Measurements from ENCODE around the gene C2orf68. TPM values are rescaled to one million over a fixed set of nuclear protein-coding genes. Genes with fewer than 3 reads are reported as not detected.
"Not testable (repeated sequence)": the region's sequence is repeated elsewhere in the genome, so short reads cannot be mapped to it uniquely, and the experiment has no call there.

The C2orf68 gene
- total RNA-seq, 2 donors from 2014 or later = 38.9 to 48.9 TPM

DNA sequence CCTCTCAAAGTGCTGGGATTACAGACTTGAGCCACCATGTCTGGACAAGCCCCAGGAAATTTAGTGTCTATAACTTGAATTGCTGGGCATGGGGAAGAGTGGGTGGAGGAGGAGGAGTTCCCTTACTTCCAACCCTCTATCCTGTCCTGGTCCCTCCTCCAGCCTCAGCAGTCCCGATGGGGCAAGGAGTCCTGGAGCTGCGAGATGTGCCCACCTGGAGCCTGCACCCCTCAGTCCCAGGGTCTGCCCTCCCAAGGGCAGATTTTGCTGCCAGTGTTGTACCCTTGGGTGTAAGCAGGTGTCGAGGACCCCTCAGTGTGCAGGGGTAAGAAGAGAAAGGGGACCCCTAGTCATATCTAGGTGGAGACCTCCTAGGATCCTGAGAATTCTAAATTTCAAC is 31.7 kb downstream of the C2orf68 start:
- ATAC-seq (replicated peaks in 1 of 2) = no peak
- DNase-seq = no peak
- peak overlapping the region; percentile 95 to 97 for H3K4me3 Mint-ChIP-seq
- H3K36me3 Mint-ChIP-seq (ENCODE audit: insufficient read depth in 2 of 2) = peaks cover 8 to 12% of the 10 kb centered on the region in 2 donors
- H3K27me3 Mint-ChIP-seq (ENCODE audit: low read depth) = no peaks in the 10 kb centered on the region
- peaks cover 54% of the 10 kb centered on the region for H3K4me1 Mint-ChIP-seq (ENCODE audit: low read depth)
- H3K9me3 Mint-ChIP-seq = no peaks in the 10 kb centered on the region
- H3K27ac Mint-ChIP-seq = peak overlapping the region; percentile 76

DNA sequence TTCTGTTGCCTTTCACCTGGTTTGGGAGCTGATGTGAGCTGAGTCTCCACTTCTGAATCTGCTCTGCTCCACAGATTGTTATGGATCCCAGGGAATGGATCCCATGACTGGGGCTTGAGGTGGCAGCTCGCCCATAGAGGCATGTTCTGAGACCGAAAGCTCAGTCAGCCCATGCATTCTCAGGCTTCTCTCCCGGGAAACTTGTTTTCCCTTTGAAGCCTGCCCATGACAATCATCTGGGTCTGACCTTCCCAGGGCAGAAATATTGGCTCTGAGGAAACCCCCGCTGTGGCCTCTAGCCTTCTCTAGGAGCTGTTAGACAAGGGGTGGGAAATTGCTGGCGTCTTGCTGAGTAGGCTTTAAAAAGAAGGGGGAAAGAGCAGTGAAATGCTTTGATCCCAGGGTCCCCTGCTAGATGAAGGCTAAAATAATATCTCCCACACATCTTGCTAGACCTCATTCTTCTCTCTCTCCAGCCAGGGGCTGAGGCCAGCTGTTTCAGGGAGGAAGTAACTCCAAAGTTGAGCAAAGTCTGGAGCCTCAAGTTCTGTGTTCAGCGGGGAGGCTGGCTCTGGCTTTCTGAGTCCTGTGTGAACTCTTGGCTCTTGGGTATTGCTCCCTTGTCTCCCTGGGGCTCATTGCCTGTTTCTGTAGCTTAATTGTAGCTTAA is 32.5 kb downstream of the C2orf68 start:
- Mint-ChIP-seq H3K27ac (peak overlapping the region; percentile 51), H3K4me1 (ENCODE audit: low read depth) (peaks cover 48% of the 10 kb centered on the region), H3K9me3 (no peaks in the 10 kb centered on the region), H3K4me3 (peak overlapping the region; percentile 95 to 97), H3K36me3 (ENCODE audit: insufficient read depth in 2 of 2) (peaks cover 8 to 12% of the 10 kb centered on the region in 2 donors), H3K27me3 (ENCODE audit: low read depth) (no peaks in the 10 kb centered on the region)
- no peak for DNase-seq
- ATAC-seq (replicated peaks in 1 of 2) = no peak

DNA sequence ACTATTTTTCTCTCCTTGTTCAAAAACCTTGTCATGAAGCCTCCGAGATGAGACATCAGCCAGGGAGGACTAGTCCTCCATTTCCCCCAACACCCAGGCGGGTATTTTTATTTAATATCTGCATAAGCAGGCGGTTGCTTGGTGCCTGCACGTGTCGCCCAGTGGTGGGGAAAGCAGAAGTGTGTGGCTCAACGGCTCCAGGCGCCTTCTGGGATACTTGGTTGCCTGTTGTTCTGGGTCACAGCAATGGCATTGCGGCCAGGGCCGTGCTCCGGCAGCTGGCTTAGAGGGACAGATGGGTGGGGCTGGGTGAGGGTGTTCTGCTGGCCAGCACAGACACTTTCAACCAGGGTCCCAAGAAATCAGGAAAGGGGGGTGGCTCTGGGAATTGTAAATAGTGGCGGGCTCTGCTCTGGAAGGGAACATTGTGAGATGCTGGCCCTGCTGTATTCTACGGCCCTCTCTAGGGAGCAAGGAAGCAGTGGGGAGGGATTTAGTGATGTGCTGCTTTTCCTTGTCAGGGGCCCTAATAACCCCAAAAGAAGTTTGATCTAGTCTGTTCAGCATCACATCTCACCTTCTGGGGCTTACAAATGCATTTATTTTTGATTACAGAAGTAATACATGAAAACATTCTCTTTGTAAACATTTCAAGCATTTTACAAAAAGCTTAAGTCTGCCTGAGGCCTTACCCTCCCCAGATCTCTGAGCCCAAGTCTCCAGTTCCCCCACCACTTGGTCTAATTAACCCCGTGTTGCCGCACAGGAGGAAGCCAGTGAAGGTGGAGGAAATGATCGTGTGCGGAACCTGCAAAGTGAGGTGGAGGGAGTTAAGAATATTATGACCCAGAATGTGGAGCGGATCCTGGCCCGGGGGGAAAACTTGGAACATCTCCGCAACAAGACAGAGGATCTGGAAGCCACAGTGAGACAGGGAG is 33.4 kb downstream of the C2orf68 start:
- peak overlapping the region; percentile 88 for H3K27ac Mint-ChIP-seq
- no peaks in the 10 kb centered on the region for H3K27me3 Mint-ChIP-seq (ENCODE audit: low read depth)
- H3K36me3 Mint-ChIP-seq (ENCODE audit: insufficient read depth in 2 of 2) = peaks cover 8 to 12% of the 10 kb centered on the region in 2 donors
- H3K9me3 Mint-ChIP-seq = no peaks in the 10 kb centered on the region
- ATAC-seq (replicated peaks in 1 of 2) (peak; percentile 27 to 38), DNase-seq (no peak)
- peak overlapping the region; percentile 95 to 97 for H3K4me3 Mint-ChIP-seq
- peaks cover 42% of the 10 kb centered on the region for H3K4me1 Mint-ChIP-seq (ENCODE audit: low read depth)

DNA sequence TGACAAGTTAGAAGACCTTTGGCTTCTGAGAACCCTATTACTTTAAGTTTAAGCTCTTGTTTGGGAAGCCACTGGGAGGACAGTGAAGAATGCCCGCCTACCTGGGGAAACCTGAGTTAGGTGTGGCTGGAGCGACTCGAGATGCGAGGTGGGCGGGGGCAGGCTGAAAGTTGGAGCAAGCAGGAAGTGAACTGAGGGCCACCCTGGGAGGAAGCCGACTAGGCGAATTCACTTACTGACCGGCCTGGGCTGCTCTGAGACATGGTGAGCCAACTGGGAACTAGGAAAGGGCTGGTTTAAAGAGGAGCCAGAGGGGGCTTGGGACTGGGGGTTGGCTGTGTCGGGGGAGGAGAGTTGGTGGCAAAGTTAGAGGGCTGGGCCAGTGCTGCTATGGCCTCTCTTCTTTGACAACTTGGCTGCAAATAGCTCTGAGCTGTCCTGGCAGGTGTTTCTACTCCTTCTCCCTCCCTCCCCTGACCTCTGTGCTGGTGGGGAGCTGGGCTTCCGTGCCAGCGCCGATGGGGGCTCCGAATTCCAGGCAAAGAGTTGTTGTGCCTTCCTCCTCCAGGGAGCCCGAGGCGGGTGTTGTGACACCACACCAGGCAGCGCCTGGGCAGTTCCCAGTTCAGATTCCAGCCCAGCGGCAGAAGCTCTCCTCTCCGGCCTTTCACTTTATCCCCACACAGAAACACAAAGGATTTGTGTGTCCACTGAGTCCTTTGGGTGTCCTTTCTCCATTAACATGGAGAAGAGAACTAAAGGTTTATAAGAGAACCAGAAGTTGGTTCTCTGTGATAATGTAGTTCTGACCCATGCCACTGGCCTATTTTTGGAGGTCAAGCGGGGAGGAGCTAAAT is 34.3 kb downstream of the C2orf68 start, which contains the start of gene VAMP8:
Gene VAMP8 (plus strand): TSS at position 201 of the 857 bp plus-strand sequence. CDS start 61 bp downstream, at position 262.
- H3K36me3 Mint-ChIP-seq (ENCODE audit: insufficient read depth in 2 of 2) = peaks cover 8 to 12% of the 10 kb centered on the region in 2 donors
- peak; percentile 76 to 78 for DNase-seq
- no peaks in the 10 kb centered on the region for H3K9me3 Mint-ChIP-seq
- peaks cover 33% of the 10 kb centered on the region for H3K4me1 Mint-ChIP-seq (ENCODE audit: low read depth)
- ATAC-seq (replicated peaks in 1 of 2) = peak; percentile 90 to 94
- H3K4me3 Mint-ChIP-seq = peak within 1 kb of the TSS; percentile 95 to 97
- H3K27ac Mint-ChIP-seq = peak within 1 kb of the TSS; percentile 88
- no peaks in the 10 kb centered on the region for H3K27me3 Mint-ChIP-seq (ENCODE audit: low read depth)

DNA sequence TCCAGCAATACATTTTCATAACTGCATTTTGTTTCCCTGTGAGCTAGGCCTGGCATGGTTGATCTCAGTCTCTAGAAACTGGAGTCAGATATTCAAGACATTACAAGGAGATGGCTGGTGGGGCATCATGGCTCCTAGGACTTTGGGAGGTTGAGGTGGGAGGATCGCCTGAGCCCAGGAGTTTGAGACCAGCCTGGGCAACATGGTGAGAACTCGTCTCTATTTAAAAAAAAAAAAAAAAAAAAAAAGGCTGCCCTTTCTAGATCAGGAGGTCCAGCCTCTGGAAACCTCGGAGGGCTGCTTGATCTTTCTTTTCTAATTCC is 34.8 kb downstream of the C2orf68 start:
- H3K36me3 Mint-ChIP-seq (ENCODE audit: insufficient read depth in 2 of 2) = peaks cover 8 to 11% of the 10 kb centered on the region in 2 donors
- ATAC-seq (replicated peaks in 1 of 2) (no peak), DNase-seq (no peak)
- peak overlapping the region; percentile 88 for H3K27ac Mint-ChIP-seq
- peak overlapping the region; percentile 95 to 97 for H3K4me3 Mint-ChIP-seq
- H3K4me1 Mint-ChIP-seq (ENCODE audit: low read depth) = peaks cover 30% of the 10 kb centered on the region
- no peaks in the 10 kb centered on the region for H3K9me3 Mint-ChIP-seq
- no peaks in the 10 kb centered on the region for H3K27me3 Mint-ChIP-seq (ENCODE audit: low read depth)

DNA sequence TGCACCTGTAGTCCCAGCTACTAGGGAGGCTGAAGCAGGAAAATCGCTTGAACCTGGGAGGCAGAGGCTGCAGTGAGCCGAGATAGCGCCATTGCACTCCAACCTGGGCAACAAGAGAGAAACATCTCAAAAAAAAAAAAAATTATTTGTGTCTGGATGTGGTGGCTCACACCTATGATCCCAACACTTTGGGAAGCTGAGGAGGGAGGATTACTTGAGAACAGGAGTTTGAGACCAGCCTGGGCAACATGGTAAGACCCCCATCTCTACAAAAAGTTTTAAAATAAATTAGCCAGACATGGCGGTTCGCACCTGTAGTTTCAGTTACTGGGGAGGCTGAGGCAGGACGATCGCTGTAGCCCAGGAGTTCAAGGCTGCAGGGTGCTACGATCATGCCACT is 36.1 kb downstream of the C2orf68 start:
- Mint-ChIP-seq H3K4me3 (no peak overlapping the region), H3K27me3 (ENCODE audit: low read depth) (no peaks in the 10 kb centered on the region), H3K9me3 (no peaks in the 10 kb centered on the region), H3K36me3 (ENCODE audit: insufficient read depth in 2 of 2) (peaks cover 5% of the 10 kb centered on the region in 2 donors), H3K4me1 (ENCODE audit: low read depth) (peaks cover 30% of the 10 kb centered on the region), H3K27ac (no peak overlapping the region)
- no peak for ATAC-seq (replicated peaks in 1 of 2)
- DNase-seq = no peak

DNA sequence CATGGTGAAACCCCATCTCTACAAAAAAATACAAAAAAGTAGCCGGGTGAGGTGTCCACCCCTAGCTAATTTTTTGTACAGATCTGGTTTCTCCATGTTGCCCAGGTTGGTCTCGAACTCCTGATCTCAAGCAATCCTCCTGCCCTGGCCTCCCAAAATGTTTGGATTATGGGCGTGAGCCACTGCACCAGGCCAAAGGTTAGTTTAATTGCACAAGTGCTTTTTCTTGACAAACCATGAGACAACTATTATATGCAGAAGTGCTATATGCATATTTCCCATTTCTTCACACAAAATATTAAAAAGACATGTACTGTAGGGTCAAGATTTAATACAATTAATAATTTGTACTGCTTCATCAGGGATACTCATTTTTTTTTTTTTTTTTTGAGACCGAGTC is 45.6 kb downstream of the C2orf68 start:
- H3K27ac Mint-ChIP-seq = no peak overlapping the region
- no peak for ATAC-seq (replicated peaks in 1 of 2)

DNA sequence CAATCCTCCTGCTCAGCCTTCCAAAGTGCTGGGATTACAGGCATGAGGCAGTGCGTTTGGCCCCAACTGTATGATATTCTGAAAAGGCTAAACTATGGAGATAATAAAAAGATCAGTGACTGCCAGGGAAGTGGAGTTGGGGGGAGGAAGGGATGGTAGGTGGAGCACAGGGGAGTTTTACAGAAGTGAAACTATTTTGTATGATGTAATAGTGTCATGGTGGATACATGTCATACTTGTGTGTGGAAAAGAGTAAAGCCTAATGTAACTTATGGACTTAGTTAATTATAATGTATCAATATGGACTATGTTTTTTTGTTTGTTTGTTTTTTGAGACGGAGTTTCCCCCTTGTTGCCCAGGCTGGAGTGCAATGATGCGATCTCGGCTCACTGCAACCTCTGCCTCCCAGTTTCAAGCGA is 47.7 kb downstream of the C2orf68 start:
- H3K9me3 Mint-ChIP-seq = no peaks in the 10 kb centered on the region
- H3K27ac Mint-ChIP-seq = no peak overlapping the region
- H3K36me3 Mint-ChIP-seq (ENCODE audit: insufficient read depth in 2 of 2) = no peaks in the 10 kb centered on the region
- peaks cover 39% of the 10 kb centered on the region for H3K4me1 Mint-ChIP-seq (ENCODE audit: low read depth)
- H3K27me3 Mint-ChIP-seq (ENCODE audit: low read depth) = no peaks in the 10 kb centered on the region
- ATAC-seq (replicated peaks in 1 of 2) = no peak
- DNase-seq = no peak
- H3K4me3 Mint-ChIP-seq = peak overlapping the region in 1 of 2 donors; percentile 26

More for the DNA sequence above, 45.6 kb downstream of the C2orf68 start:
- H3K27me3 Mint-ChIP-seq (ENCODE audit: low read depth) = no peaks in the 10 kb centered on the region
- DNase-seq = no peak
- H3K4me3 Mint-ChIP-seq = no peak overlapping the region
- H3K4me1 Mint-ChIP-seq (ENCODE audit: low read depth) = peaks cover 20% of the 10 kb centered on the region
- no peaks in the 10 kb centered on the region for H3K9me3 Mint-ChIP-seq
- H3K36me3 Mint-ChIP-seq (ENCODE audit: insufficient read depth in 2 of 2) = no peaks in the 10 kb centered on the region

DNA sequence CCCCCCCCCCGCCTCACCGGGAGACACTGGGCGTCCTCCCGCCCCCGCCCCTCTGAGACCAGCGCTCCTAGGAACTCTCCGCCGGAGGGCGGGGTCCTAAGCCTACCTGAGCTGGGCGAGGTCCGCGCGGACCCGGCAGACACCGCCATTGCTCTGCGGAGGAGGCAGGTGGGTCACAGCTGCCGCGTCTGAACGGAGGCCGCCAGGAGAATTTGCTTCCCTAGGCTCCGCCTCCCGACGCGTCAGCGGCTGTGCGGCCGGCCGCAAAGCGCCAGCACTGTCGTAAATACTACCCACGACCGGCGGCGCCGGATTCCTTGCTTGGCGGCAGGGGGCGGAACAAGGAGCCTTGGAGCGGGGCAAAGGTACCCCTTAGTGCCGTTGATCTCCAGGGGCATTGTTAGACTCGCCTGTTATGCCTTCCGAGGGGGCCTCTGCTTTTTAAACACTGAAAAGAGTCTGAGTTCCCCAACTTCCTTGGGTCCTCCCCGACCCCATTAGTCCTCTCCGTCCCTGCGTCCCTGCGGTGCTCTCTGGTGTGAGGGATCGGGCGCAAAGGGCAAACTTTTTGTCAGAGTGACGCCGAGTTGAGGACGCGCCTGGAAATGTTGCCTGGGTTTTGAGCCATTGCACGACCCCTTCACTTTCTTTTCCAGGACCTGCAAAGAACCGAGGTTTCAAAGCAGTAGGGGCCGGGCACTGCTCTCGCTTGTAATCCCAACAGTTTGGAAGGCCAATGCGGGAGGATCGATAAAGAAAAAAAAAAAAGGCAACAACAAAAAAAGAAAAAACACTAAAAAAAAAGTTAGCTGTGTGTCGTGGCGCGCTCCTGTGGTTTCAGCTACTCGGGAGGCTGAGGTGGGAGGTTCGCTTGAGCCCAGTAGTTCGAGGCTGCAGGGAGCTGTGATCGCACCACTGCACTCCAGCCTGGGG is 50.3 kb downstream of the C2orf68 start, which contains the start of gene GGCX:
Gene GGCX (minus strand): TSS at position 214 of the 933 bp plus-strand sequence. CDS start 65 bp downstream, at position 149.
- peaks cover 0 to 6% of the 10 kb centered on the region in 2 donors for H3K36me3 Mint-ChIP-seq (ENCODE audit: insufficient read depth in 2 of 2)
- ATAC-seq (replicated peaks in 1 of 2) (peak; percentile 96 to 97), DNase-seq (peak; percentile 92 to 93)
- H3K27ac Mint-ChIP-seq = peak within 1 kb of the TSS; percentile 96
- peaks cover 51% of the 10 kb centered on the region for H3K4me1 Mint-ChIP-seq (ENCODE audit: low read depth)
- H3K27me3 Mint-ChIP-seq (ENCODE audit: low read depth) = no peaks in the 10 kb centered on the region
- H3K9me3 Mint-ChIP-seq = no peaks in the 10 kb centered on the region
- peak within 1 kb of the TSS; percentile 90 to 99 for H3K4me3 Mint-ChIP-seq

DNA sequence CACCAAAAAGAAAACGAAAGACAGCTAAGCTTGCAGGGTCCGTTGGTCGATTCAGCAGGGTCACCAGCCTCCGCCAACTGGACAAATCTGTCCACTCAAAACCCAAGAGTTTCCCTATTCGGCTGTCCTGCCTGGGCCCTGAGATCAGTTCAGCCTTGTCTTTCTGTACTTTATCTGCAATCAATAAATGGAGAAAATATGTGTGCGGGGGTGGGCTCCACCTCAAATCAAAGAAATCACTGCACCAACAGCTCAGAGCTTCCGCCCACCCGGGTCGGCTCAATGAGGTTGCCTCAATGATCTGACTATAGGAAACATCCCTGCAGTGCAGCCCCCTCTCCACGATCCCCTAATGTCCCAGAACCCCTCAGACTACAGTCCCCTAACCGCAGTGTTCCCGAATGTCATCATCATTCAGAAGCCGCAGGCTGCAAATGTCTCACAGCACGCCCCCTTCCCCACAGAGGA is 51.0 kb downstream of the C2orf68 start:
- peak overlapping the region; percentile 90 to 99 for H3K4me3 Mint-ChIP-seq
- no peaks in the 10 kb centered on the region for H3K27me3 Mint-ChIP-seq (ENCODE audit: low read depth)
- peak overlapping the region; percentile 85 for H3K27ac Mint-ChIP-seq
- no peaks in the 10 kb centered on the region for H3K9me3 Mint-ChIP-seq
- H3K36me3 Mint-ChIP-seq (ENCODE audit: insufficient read depth in 2 of 2) = peaks cover 0 to 9% of the 10 kb centered on the region in 2 donors
- peak; percentile 31 to 34 for DNase-seq
- H3K4me1 Mint-ChIP-seq (ENCODE audit: low read depth) = peaks cover 51% of the 10 kb centered on the region
- peak in 1 of 2 donors; percentile 37 for ATAC-seq (replicated peaks in 1 of 2)

DNA sequence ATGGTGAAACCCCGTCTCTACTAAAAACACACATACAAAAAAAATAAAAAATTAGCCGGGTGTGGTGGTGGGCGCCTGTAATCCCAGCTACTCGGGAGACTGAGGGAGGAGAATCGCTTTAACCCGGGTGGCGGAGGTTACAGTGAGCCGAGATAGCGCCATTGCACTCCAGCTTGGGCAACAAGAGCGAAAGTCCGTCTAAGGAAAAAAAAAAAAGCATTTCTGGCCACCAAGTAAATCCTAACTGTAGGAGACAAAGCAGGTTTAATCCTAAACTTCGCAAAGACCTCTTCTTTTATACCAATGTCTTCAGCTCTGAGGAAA is 51.5 kb downstream of the C2orf68 start:
- H3K27me3 Mint-ChIP-seq (ENCODE audit: low read depth); H3K36me3 Mint-ChIP-seq (ENCODE audit: insufficient read depth in 2 of 2); H3K9me3 Mint-ChIP-seq; DNase-seq; ATAC-seq (replicated peaks in 1 of 2): not testable (repeated sequence)
- H3K4me3 Mint-ChIP-seq = peak overlapping the region; percentile 90 to 99
- peak overlapping the region; percentile 85 for H3K27ac Mint-ChIP-seq
- peaks cover 51% of the 10 kb centered on the region for H3K4me1 Mint-ChIP-seq (ENCODE audit: low read depth)

DNA sequence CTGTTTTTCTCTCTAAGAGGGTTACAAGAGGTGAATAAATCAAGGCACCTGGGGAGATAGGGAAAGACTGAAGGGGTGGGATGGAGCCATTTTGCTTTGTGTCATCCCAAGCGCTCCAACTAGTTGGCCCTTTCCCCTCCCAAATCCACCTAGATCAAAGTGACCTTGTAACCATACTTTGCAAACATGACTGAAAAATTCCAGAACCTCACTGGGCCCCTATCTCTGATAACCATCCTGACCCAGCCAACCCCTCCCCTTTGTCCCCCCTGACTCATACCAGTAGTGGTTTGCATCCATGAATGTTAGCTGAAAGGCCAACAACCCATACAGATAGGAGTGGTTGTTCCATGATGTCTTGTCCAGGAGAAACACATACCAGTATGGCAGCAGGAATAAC is 53.7 kb downstream of the C2orf68 start:
- H3K27me3 Mint-ChIP-seq (ENCODE audit: low read depth) = no peaks in the 10 kb centered on the region
- H3K4me1 Mint-ChIP-seq (ENCODE audit: low read depth) = peaks cover 42% of the 10 kb centered on the region
- no peak for DNase-seq
- H3K36me3 Mint-ChIP-seq (ENCODE audit: insufficient read depth in 2 of 2) = peaks cover 0 to 9% of the 10 kb centered on the region in 2 donors
- ATAC-seq (replicated peaks in 1 of 2) = no peak
- peak overlapping the region; percentile 36 for H3K27ac Mint-ChIP-seq
- H3K9me3 Mint-ChIP-seq = no peaks in the 10 kb centered on the region
- no peak overlapping the region for H3K4me3 Mint-ChIP-seq
